ENCODE results near the gene PRKD2. TPM values are rescaled to one million over a fixed set of nuclear protein-coding genes. Genes with fewer than 3 reads are reported as not detected.
"Not testable (repeated sequence)": the region's sequence is repeated elsewhere in the genome, so short reads cannot be mapped to it uniquely, and the experiment has no call there.

Gene PRKD2
- total RNA-seq, 2 experiments from 2014 or later: 167 to 177 TPM

- Mint-ChIP-seq H3K27me3 (peaks cover 18% of the 10 kb centered on the region), H3K4me1 (peaks cover 25% of the 10 kb centered on the region)
- not testable (repeated sequence) for H3K9me3 Mint-ChIP-seq; H3K36me3 Mint-ChIP-seq (ENCODE audit: low read depth); DNase-seq; H3K4me3 Mint-ChIP-seq; H3K27ac Mint-ChIP-seq
- ChIA-PET CTCF (interaction anchor here (0.9 to 2.6 kb wide), 4 partner anchors 11 to 33 kb away, joined by 3 to 11 read pairs (median 6); partner anchors contain the start of gene DACT3), POLR2A (interaction anchor here (0.8 to 1.5 kb wide), 3 partner anchors 10 to 27 kb away, joined by 3 to 6 read pairs (median 3); no protein-coding TSS in a partner anchor)
Observed at GRCh38 chr19:46628970-46629369, 87.9 kb downstream of the PRKD2 start.

- Mint-ChIP-seq H3K9me3 (no peaks in the 10 kb centered on the region), H3K4me1 (peaks cover 27% of the 10 kb centered on the region), H3K27me3 (no peaks in the 10 kb centered on the region), H3K27ac (no peak overlapping the region), H3K36me3 (ENCODE audit: low read depth) (no peaks in the 10 kb centered on the region), H3K4me3 (no peak overlapping the region)
- ChIA-PET POLR2A (interaction anchor here (0.9 kb wide), 1 partner anchor 26 kb away, joined by 3 read pairs; no protein-coding TSS in a partner anchor), CTCF (no interaction called here)
- no peak for DNase-seq
Observed at GRCh38 chr19:46626446-46626845, 90.5 kb downstream of the PRKD2 start.

- H3K9me3 Mint-ChIP-seq: no peaks in the 10 kb centered on the region
- CTCF ChIA-PET: interaction anchor here (1.9 kb wide), 1 partner anchor 36 kb away, joined by 4 read pairs; the partner anchor contains the start of gene DACT3
- H3K27ac Mint-ChIP-seq: no peak overlapping the region
- H3K36me3 Mint-ChIP-seq (ENCODE audit: low read depth): no peaks in the 10 kb centered on the region
- H3K4me1 Mint-ChIP-seq: peaks cover 29% of the 10 kb centered on the region
- H3K27me3 Mint-ChIP-seq: no peaks in the 10 kb centered on the region
- POLR2A ChIA-PET: interaction anchor here (0.9 kb wide), 1 partner anchor 25 kb away, joined by 3 read pairs; no protein-coding TSS in a partner anchor
- H3K4me3 Mint-ChIP-seq: no peak overlapping the region
- no peak for DNase-seq
Observed at GRCh38 chr19:46625731-46626130, 91.2 kb downstream of the PRKD2 start.

- no peaks in the 10 kb centered on the region for H3K27me3 Mint-ChIP-seq
- no peaks in the 10 kb centered on the region for H3K9me3 Mint-ChIP-seq
- CTCF ChIA-PET: interaction anchor here (0.6 to 1.9 kb wide), 2 partner anchors 36 to 138 kb away, joined by 3 to 4 read pairs; partner anchors contain the start of gene DACT3
- POLR2A ChIA-PET: interaction anchor here (0.6 to 1.9 kb wide), 2 partner anchors 14 to 24 kb away, joined by 3 to 7 read pairs; no protein-coding TSS in a partner anchor
- H3K27ac Mint-ChIP-seq: peak within 1 kb of the TSS; percentile 54
- H3K4me1 Mint-ChIP-seq: peaks cover 34% of the 10 kb centered on the region
- no peaks in the 10 kb centered on the region for H3K36me3 Mint-ChIP-seq (ENCODE audit: low read depth)
- H3K4me3 Mint-ChIP-seq: peak within 1 kb of the TSS; percentile 71
- peak; percentile 27 for DNase-seq
Observed at GRCh38 chr19:46624958-46625661, 91.8 kb downstream of the PRKD2 start, which contains the start of gene PTGIR. Gene PTGIR, minus strand, starts transcription at chr19:46625089. Its CDS starts 864 bp downstream, at chr19:46624225.

Other genes with a start within 250 kb of the PRKD2 start
- not detected for gene PNMA8A, start 245.6 kb downstream of the PRKD2 start, total RNA-seq
- gene PNMA8B, start 221.2 kb downstream of the PRKD2 start, total RNA-seq: under 1 TPM; 0.05 TPM
- 100 to 1,000 TPM; 446 to 465 TPM for gene CALM3, start 115.8 kb downstream of the PRKD2 start, total RNA-seq
- 1 to 10 TPM; 5.3 to 5.6 TPM for gene PTGIR, start 92.0 kb downstream of the PRKD2 start, total RNA-seq
- 1 to 10 TPM; 3.1 to 3.4 TPM for gene GNG8, start 80.9 kb downstream of the PRKD2 start, total RNA-seq
- under 1 TPM; 0.15 to 0.20 TPM for gene DACT3, start 55.9 kb downstream of the PRKD2 start, total RNA-seq
- gene FKRP, start 28.9 kb upstream of the PRKD2 start, total RNA-seq: 10 to 100 TPM; 13.4 to 15.4 TPM
- 10 to 100 TPM; 75.1 to 78.5 TPM for gene STRN4, start 29.3 kb upstream of the PRKD2 start, total RNA-seq
- 100 to 1,000 TPM; 200 to 208 TPM for gene SLC1A5, start 71.5 kb upstream of the PRKD2 start, total RNA-seq
- gene AP2S1, start 133.7 kb upstream of the PRKD2 start, total RNA-seq: 100 to 1,000 TPM; 116 to 117 TPM
- 10 to 100 TPM; 35.4 to 36.0 TPM for gene ARHGAP35, start 143.9 kb upstream of the PRKD2 start, total RNA-seq